Epithelial cell of esophagus (primary cell): ENCODE results near the gene SEC16A.

ENCODE experiments used
- DNase-seq: peaks from one replicate; pipeline ENCODE4 v3.0.0; 2010; ENCODE audit warnings: low read depth
- H3K4me3 ChIP-seq: 2 replicates; pipeline ENCODE4 v1.5.1; 2011; ENCODE audit warnings: mild to moderate bottlenecking, low read length, control low read depth
- TF ChIP-seq, protein P1 (sequence below): IDR thresholded peaks from 2 replicates; pipeline ENCODE4 v1.5.1; 2011; ENCODE audit warnings: low read depth, mild to moderate bottlenecking, low read length, control low read depth, inconsistent platforms; ENCODE audit not compliant: insufficient read depth; ENCODE audit errors: missing control alignments

The SEC16A gene, protein sequence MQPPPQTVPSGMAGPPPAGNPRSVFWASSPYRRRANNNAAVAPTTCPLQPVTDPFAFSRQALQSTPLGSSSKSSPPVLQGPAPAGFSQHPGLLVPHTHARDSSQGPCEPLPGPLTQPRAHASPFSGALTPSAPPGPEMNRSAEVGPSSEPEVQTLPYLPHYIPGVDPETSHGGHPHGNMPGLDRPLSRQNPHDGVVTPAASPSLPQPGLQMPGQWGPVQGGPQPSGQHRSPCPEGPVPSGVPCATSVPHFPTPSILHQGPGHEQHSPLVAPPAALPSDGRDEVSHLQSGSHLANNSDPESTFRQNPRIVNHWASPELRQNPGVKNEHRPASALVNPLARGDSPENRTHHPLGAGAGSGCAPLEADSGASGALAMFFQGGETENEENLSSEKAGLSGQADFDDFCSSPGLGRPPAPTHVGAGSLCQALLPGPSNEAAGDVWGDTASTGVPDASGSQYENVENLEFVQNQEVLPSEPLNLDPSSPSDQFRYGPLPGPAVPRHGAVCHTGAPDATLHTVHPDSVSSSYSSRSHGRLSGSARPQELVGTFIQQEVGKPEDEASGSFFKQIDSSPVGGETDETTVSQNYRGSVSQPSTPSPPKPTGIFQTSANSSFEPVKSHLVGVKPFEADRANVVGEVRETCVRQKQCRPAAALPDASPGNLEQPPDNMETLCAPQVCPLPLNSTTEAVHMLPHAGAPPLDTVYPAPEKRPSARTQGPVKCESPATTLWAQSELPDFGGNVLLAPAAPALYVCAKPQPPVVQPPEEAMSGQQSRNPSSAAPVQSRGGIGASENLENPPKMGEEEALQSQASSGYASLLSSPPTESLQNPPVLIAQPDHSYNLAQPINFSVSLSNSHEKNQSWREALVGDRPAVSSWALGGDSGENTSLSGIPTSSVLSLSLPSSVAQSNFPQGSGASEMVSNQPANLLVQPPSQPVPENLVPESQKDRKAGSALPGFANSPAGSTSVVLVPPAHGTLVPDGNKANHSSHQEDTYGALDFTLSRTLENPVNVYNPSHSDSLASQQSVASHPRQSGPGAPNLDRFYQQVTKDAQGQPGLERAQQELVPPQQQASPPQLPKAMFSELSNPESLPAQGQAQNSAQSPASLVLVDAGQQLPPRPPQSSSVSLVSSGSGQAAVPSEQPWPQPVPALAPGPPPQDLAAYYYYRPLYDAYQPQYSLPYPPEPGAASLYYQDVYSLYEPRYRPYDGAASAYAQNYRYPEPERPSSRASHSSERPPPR (N-terminal part only)

DNA sequence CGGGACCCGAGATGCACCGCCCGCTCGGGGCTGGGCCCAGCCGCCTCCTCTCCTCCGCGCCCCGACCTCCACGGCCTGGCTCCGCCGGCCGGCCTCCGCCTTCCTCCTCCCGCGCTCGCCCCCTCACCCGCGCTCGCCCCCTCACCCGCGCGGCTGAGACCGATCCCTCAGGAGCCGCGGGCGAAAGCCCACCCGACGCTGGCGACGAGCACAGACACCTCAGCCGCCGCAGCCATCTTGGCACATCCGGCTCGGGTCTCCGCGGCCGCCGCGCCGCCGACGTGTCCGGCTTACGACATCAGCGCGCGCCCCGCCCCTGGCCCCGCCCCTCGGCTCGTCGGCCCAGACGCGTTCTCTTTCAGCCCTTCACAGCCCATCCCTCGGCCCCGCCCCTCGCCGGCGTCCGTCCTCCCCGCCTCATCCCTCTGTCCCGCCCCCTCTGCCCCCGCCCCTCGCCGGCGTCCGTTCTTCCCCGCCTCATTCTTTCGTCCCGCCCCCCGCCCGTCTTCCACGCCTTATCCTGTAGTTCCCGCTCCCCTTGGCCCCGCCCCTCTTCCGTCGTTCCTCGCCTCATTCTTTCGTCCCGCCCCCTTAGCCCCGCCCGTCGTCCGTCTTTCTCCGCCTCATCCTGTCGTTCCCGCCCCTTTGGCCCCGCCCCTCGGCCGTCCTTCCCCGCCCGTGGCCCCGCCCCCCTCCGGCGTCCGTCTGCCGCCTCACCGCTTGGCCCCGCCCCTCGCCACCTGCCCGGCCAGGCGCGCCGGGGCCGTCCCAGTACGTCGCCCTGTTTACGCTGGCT lies at the start of gene SEC16A:
SEC16A (minus strand) TSS at position 248 of the 796 bp plus-strand sequence. CDS start 5,425 bp downstream, outside the sequence.
- TF ChIP-seq, protein P1, sequence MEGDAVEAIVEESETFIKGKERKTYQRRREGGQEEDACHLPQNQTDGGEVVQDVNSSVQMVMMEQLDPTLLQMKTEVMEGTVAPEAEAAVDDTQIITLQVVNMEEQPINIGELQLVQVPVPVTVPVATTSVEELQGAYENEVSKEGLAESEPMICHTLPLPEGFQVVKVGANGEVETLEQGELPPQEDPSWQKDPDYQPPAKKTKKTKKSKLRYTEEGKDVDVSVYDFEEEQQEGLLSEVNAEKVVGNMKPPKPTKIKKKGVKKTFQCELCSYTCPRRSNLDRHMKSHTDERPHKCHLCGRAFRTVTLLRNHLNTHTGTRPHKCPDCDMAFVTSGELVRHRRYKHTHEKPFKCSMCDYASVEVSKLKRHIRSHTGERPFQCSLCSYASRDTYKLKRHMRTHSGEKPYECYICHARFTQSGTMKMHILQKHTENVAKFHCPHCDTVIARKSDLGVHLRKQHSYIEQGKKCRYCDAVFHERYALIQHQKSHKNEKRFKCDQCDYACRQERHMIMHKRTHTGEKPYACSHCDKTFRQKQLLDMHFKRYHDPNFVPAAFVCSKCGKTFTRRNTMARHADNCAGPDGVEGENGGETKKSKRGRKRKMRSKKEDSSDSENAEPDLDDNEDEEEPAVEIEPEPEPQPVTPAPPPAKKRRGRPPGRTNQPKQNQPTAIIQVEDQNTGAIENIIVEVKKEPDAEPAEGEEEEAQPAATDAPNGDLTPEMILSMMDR: no peak
- H3K4me3 ChIP-seq: peak within 1 kb of the TSS; percentile 63
- peak; percentile 98 for DNase-seq

DNA sequence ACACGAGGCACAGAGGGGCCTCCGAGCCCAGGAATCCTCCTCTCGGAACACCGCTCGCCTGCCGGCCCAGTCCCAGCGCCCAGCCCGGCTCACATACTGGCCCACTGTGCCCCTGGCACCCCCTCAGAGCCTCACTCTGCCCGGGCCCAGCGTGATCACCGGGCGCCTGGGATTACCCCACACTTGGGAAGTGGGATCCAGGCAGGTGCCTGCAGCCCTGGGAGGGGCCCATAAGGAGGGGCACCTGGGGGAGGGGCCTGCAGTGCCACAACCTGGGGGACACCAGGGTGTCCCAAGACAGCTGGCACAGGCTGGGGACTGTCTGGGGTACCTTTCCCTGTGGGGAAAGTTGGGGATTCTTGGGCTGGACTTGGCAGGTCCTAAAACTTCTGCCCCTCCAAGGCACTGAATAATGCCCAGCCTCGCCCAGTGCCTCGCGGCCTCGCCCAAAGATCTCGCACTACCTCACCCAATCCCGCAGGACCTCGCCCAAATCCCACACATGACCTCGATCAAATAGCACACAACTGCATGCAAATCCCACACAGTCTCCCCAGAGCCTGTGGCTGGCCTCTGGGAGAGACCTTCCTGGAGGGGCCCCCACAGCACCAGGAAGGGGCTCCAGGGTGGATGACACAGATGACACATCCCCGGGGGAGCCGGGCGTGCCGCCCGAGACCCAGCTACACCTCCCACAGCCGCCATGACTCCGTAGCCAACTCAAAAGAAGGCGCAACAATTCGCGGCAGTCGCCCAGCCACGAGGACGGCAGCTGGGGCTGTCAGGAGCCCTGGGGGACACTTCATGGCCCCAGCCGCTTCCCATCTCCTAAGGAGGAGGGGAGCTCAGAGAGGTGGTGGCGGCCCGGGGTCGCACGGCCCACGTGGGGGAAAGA lies 49.3 kb upstream of the SEC16A start:
- TF ChIP-seq, protein P1: no peak
- no peak overlapping the region for H3K4me3 ChIP-seq
- peak; percentile 40 for DNase-seq

DNA sequence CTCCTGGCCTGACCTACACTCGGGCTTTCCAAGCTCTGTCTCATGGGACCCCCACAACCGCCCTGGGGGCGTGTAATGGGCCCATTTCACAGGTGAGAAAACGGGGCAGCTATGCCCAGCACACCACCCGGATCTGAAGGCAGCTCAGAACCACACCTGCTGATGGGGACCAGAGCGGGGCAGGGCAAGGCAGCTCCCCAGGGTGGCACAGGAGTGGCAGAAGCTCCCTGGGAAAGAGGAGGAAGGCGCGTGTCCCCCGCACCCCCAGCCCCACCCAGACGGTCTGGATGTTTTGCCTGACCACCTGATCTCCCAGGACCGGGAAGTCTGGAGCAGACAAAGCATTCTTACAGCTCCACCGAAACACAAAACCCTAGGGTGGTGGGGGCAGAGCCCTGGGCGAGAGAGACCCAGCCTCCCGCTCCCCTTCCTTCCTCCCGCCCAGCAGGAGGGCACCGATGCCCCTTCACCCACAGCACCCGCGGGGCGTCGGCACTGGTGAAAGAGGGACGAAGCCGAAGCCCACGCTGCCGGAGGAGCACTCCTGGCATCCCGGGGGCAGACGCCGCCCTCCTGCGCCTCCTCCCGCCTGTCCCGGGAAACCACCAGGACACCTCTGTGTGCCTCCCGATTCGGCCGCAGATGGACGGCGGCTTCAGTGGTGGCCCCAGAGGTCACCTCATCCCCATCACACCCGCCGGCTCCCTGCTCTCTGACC lies 48.5 kb upstream of the SEC16A start:
- TF ChIP-seq, protein P1: no peak
- DNase-seq: no peak
- no peak overlapping the region for H3K4me3 ChIP-seq

DNA sequence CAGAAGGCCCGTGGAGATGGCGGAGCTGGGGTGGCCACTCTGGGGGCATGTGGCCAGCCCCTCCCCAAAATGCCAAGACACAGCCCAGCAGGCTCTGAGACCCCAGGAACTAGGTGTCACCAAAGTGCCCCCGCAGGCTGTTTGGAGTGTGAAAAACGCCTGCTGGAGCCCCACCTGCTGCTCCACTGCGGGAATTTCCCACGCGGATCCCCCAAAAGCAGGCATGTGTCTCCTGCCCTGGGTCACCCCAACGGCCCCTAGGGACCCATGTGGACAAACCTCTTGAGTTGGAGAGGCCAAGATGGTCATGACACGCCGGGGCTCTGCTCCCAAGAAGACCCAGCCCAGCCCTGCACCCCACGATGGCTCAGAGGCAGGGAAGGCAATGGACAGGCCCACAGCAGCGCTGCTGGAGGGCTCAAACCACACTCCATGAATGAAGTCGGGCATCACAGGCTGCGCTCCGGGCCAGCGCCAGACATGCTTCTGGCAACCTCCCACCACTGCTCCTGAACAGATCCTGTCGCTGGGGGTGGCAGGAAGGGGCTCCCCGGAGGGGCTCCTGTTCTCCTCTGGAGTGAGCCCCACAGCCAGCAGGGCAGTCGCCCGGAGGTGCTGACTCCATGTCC lies 47.7 kb upstream of the SEC16A start:
- H3K4me3 ChIP-seq: no peak overlapping the region
- TF ChIP-seq, protein P1: no peak
- no peak for DNase-seq
